HG03095 (cell line): ENCODE measurements around the gene RPL18.
"Not testable (repeated sequence)": the region's sequence is repeated elsewhere in the genome, so short reads cannot be mapped to it uniquely, and the experiment has no call there.

Experiments used
- ATAC-seq: cut with Tn5 transposase; IDR thresholded peaks from one replicate; pipeline ENCODE4 v1.9.1; 2021; ENCODE audit warnings: moderate library complexity; ENCODE audit not compliant: unreplicated experiment

RPL18 gene

DNA sequence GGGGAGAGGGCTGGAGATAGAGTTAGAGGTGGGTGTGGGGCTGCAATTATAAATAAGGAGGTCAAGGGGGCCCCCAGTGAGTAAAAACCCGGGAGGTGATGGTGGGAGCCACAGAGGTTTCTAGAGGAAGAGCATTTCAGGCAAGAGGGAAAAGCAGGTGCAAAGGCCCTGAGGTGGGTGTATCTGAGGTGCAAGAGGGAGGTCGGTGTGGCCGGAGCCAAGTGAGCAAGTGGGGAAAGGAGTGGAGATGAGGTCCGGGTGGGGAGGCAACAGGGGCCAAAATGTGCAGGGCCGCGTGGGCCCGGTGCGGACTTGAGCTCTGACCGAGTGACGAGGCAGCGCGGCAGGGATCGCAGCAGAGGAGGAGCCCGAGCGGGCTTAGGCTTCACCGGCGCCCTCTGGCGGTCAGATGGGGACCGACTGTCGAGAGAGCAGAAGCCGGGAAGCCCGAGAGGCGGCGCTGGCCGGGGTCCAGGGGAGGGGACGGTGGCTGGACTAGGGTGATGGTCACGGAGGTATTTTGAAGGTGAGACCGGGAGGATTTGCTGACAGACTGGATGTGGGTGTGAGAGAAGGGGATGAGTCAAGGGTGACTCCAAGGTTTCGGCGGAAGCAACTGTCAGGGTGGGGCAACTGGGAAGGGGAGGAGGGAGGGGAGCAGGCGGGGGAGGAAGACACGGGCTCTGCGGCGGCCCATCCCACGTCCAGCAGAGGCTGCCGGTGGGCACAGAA, 30.1 kb downstream of the RPL18 start:
- ATAC-seq, result no peak

DNA sequence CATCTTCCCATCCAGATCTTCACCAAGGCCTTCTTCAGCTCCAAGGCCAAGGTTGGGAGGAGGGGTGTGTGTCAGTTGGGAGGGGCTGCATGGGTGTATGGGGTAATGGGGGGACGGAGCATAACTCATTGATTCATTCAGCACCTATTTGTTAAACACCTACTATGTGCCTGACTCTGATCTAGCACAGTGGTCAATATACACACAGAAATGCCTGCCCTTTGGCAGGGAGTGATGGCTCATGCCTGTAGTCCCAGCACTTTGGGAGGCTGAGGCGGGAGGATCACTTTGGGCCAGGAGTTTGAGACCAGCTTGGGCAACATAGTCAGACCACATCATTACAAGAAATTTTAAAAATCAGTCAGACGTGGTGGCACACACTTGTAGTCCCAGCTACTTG, 31.6 kb downstream of the RPL18 start:
- ATAC-seq, result no peak

DNA sequence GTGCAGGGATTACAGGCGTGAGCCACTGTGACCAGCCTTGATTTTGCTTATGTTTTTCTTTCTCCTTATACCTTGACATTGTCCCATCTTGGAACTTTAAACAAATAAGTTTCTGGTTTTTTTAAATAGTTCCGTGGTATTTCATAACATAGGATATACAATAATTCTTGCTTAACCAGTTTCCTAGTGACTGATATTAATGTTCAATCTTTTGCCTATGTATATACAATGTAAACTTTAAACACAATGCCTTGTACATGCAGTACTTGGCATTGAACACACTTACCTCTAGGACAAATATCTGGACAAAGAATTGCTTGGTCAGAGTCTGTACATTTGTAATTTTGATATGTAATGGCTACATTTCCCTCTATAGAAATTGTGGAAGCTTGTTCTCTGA, 36.8 kb downstream of the RPL18 start:
- ATAC-seq, result no peak

DNA sequence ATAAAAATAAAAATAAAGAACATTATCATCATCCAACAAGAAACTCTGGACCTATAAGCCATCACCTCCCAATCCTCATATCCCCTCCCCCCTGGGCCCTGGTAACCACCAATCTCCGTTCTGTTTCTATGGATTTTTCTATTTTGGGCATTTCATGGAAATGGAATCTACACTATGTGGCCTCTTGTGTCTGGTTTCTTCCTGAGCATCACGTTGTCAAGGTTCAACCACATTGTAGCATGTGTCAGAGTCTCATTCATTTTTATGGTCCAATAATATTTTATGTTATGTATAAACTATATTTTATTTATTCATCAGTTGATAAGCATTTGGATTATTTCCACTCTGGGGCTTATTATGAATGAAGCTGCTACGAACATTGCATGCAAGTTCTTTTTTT, 40.1 kb downstream of the RPL18 start:
- ATAC-seq, result no peak

DNA sequence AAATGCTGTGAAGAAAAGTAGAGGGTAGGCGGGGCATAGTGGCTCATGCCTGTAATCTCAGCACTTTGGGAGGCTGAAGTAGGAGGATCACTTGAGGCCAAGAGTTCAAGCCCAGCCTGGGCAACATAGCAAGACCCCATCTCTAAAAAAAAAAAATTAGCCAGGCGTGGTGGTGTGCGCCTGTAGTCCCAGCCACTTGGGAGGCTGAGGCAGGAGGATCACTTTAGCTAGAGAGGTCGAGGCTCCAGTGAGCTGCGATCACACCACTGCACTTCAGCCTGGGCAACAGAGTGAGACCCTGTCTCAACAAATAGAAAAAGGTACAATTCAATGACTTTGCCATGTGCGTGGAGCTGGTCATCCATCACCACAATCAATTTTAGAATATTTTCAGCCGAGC, 41.1 kb downstream of the RPL18 start:
- ATAC-seq, result not testable (repeated sequence)

DNA sequence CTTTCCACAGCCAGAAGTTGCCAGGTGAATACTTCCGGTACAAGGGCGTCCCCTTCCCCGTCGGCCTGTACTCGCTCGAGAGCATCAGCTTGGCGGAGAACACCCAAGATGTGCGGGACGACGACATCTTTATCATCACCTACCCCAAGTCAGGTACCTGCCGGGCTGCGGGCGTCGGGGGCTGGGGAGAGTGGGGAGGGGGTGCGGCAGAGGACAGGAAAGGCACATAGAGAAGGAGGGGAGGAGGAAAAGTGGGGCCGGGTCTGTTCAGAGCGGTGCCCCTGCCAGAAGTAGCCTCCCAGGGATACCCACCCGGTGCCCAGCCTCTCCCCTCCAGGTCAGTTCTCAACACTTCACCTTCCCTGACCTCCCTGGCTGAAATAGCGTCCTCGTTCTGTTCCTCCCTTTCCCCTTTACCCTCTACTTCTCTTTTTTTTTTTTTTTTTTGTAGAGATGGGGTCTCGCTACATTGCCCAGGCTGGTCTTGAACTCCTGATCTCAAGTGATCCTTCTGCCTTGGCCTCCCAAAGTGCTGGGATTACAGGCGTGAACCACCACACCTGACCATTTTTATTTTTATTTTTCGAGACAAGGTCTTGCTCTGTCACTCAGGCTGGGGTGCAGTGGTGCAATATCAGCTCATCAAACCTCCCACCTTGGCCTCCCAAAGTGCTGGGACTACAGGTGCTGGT, 42.9 kb downstream of the RPL18 start:
- no peak for ATAC-seq

DNA sequence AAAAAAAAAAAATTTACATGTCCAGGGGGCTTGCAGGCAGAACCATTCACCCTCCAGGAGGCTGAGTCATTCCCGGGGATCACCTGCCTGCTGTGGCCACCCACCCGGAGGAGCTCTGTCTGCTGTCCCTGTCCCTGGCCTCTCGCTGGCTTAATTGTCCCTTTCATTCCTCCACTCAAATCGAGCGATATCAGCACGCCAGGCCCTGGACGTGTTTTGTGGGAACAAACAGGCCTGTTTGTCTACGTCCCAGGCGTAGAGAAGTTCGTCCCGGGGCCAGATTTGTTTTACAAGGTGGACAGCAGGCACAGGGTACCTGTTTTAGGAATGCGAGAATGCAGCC, 45.8 kb downstream of the RPL18 start:
- no peak for ATAC-seq

DNA sequence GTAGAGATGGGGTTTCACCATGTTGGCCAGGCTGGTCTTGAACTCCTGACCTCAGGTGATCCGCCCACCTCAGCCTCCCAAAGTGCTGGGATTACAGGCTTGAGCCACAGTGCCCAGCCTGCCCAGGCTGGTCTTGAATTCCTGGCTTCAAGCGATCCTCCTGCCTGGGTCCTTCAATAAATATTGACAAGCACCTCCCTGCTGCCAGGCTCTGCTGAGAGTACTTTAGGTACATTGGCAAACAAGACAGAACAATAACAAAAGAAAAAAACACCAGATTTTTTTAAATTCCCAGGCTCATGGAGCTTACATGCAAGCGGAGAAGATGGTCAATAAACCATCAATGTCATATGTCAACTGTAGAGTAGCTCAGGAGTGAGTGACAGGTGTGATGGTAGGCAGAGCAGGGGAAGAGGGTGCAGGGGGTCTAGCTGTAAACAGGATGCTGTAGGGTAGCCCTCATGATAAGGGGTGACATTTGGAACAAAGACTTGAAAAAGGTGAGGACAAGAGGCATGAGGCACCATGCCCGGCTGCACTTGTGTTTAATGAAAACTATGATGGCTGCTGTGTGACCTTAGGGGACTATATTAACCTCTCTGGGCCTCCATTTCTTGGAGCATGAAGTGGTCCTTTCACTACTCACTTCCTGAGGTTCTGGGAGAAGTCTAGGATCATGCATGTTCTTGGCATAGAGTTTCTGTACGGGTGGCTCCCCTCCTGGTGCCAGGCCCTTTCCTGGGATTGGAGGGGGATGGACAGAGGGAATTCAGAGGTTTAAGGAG, 47.4 kb downstream of the RPL18 start:
- ATAC-seq, result no peak

DNA sequence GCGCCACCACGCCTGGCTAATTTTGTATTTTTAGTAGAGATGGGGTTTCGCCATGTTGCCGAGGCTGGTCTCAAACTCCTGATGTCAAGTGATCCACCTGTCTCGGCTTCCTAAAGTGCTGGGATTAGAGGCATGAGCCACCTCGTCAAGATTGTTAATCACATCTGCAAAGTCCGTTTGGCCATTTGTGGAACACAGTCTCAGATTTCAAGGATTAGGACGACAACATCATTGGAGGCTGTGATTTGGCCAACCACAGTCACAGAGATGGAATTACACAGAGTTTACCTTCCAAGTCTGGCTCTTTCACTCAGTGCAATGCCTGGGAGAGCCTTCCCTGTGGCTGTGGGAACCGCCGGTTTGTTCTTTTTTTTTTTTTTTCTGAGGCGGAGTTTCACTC, 49.2 kb downstream of the RPL18 start:
- ATAC-seq, result no peak

DNA sequence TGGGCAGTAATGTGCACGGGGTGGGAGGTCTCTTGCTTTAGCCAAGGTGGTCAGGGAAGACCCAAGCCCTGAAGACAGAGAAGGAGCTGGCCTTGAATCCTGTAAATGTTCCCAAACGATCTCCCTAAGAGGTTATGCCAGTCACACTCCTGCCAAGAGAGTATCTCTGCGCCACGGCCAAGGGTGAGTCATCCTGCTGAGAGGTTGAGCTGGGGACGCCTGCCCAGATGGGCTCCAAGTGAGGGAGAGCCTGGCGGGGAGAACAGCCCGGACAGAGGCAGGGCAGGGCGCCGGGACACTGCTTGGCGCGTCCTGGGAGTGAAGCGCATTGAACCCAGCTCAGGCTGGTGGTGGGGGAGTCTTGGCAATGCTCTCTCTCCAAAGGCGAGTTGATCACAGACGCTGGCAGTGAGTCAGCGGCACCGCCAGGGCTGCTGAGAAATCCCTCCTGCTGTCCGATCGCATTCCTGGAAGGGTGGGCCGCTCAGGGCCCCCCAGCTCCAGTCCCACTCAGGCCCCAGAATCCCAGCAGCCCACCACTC, 50.6 kb downstream of the RPL18 start:
- ATAC-seq, result no peak
